Activated naive CD4-positive, alpha-beta T cell (primary cell): Measurements from ENCODE around the gene TMEM115.

Experiments used
- DNase-seq, 4 experiments: peaks; one replicate each; lab custom pipeline; 2025; lab: John Stamatoyannopoulos, UW

TMEM115 gene

DNA sequence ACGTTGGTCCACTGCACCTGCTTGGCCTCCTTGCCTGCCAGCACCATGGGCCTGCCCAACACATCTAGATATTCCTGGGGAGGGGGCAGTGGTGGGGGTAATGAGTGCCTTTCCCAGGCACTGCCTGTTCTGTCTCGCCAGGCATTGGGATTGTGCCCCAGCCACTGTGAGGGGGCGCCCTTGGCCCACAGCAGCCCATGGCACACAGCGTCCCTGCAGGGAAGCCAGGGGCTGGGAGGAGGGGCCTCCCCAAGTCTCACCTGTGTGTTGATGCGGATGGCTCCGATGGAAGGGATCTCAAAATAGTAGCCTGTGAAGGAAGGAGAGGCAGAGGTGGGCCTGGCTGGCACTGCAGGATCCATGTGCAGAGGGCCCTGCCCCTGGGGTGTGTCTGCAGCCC lies 18.7 kb upstream of the TMEM115 start:
- no peak for DNase-seq

DNA sequence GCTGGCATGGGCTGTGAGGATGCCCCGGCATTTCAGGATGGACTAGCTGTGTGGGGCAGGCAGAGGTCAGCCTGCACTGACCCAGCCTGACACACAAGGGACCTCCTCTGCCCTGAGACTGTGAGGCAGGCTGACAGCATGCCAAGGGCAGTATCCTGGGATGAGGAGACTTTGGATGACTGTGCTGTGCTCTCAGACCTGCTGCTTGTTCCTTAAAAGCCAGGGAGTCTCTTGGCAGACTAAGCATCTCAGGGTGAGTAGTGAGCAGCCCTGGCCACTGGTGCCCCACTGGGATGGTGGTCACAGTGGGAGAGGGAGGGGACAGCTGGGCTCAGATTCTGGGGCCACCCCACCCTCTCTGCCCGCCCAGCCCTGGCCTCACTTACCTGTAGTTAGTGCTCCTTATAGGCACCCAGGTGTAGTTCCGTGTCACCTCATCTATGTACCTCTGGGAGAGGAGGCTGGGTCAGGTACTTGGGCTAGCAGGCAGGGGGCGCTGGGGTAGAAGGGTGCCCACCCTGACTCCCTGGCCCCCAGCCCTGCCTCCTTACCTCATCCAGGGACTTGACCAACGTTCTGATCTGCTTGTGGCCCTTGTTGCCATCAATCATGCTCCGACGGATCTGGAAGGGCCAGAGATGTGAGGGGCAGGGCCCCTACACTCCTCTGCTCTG lies 16.1 kb upstream of the TMEM115 start:
- no peak for DNase-seq

DNA sequence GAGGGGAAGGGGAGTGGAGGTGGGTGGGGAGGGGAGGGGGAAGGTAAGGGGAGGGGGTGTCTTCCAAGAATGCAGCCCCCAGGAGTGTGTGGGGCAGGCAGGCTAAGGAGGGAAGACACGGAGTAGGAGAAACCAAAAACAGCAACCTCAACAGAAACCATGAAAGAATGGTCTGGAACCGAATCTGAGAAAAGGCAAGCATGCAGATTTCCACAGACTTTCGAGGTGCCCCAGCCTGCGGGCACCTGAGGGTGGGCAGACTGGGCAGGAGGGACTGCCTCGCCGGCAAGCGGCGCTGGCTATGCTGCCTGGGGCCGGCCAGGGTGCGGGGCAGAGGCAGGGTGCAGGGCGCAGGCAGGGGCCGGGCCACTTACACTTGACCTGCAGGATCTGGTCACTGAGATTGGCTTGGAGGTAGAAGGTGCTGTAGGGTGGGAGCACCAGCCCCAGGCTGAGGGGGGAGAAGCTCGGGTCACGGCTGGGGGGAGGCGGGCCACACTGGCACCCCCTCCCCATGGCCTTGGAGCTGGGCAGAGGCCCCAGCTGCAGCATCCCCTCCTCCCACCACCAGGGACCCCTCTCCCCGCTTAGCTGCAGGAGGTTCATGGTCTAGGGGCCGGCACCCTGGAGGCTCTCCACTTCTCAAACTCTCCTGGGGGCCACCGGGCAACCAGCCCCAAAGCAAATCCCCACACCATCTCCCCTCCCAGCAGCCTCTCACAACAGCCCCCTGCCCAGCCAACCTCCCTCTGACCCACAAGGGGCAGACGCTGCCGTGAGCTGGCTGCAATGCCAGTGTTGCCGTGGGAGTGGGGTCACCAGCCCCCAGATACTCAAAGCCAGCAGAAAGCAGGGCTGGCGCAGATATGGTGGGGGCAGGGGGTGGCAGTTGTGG lies 15.3 kb upstream of the TMEM115 start:
- DNase-seq, result no peak

DNA sequence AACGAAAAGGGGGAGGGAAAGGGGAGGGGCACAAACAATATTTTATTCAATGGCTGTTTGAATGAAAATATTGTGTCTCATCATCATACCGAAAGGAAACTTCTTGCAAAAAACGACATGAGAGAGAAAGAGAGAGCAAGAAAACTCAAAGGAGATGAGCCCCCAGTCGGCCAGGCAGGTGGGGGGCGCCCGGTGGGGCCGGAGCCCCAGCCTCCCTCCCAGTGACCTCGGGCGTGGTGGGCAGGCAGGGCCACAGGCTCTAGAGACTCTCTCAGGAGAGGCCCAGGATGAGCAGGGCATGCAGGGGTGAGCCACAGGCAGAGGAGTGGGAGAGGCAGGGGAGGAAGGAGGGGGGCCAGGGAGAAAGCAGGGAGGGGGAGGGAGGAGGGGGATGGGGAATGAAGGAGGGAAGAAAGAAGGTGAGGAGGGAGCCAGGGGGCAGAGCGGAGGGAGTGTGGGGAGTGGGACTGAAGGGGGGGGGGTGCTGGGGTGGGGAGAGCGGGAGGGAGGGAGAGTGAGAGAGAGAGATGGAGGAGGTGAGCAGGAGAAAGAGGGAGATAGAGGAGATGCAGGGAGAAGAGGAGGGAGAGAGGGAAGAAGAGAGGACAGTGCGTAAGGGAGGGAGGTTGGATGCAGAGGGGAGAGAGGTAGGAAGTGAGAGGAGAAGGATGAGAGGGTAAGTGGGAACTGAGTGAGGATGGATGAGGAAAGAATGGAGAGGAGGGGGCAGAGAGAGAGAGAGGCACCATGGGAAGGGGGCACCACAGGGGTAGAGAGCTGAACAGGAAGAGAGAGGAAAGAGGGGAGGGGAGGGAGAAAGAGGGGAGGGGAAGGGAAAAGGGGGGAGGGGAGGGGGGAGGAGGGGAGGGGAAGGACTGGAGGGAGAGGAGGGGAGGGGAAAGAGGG lies 14.1 kb upstream of the TMEM115 start:
- no peak for DNase-seq

DNA sequence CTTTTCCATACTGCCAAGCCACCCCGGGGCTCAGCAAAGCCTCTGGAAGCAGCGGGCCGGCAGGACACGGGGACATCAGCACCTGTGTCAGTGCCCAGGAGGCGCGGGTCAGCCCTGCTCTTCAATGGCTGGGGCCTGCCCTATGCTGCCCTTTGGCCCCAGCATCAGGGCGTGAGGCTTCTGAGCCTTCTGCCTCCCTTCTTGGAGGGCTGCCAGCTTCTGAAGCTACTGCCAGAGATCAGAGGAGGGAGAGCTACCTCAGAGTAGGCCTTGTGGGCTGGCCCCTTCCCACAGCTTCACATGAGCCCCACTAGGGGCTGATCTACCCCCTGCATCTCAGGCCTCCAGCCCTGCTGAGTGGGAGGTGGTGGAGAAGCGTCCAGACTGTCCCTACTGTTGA lies 13.0 kb upstream of the TMEM115 start:
- no peak for DNase-seq

DNA sequence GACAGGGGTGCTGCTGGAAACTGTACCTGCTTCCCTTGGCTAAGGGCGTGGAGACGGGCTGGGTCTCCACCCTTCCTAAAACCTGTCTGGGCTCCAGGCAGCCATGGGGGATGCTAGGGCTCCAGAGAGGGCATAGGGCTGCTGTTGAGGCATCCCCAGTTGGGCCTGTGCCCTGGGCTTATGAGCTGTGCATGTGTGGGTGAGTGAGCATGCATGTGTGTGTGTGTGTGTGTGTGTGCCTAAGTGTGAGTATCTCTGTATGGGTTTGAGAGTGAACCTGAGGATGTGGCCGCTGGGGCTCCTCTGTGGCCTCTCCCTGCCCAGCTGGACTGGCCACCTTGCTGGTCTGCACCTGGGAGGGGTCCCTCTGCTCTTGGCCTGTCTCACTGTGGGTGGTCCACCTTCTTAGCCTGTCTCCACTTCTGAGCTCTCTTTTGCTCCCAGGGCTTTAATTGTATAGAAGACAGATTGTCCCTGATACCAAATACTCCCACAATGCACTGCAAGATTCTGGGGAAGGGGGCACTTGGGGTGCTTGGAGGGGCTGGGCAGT lies 11.9 kb upstream of the TMEM115 start:
- no peak for DNase-seq

DNA sequence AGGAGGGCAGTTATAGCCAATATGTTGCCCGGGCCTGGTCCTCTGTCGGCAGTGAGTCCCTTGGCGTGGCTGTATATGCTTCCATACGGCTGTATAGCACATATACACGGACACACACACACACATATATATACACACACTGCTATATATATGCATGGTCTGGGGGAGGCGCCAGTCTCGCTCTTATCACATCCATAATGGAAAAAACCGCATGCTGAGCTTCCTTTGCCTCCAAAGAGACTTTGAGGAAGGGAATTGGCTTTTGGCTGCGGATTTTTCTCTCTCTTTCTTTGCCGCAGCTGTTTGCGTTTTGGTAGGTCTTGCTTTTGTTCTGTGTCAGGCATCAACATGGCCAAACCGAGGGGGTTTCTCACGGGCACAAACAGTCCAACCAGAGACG lies 11.3 kb upstream of the TMEM115 start:
- no peak for DNase-seq

DNA sequence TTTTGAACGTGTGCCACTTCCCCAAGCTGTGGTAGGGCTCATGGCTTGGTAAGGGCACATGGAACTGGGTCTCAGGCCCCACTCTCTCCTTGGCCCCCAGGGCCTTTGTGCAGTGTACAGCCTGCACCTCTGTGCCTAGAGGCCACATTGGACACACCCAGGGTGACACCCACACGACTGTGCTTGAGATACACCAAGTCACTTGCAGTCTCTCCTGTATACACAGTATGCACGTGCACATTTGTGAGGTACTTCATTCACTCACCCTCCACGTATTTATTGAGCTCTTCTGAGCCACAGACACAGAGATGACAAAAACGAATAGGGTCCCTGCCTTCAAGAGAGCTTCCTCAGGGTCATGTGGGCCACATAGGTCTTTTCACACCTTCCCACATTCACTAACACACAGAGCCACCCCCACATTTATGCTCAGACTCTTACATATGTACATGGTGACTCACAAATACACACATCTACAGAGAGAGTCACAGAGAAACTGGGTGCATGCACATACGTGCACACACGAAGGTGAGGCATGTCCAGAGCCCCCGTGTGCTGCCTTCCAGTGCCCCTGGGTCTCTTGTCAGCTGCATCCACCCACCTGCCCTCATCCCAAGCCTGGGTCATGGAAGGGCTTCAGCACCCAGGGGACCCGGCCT lies 9.8 kb upstream of the TMEM115 start:
- DNase-seq, result no peak

DNA sequence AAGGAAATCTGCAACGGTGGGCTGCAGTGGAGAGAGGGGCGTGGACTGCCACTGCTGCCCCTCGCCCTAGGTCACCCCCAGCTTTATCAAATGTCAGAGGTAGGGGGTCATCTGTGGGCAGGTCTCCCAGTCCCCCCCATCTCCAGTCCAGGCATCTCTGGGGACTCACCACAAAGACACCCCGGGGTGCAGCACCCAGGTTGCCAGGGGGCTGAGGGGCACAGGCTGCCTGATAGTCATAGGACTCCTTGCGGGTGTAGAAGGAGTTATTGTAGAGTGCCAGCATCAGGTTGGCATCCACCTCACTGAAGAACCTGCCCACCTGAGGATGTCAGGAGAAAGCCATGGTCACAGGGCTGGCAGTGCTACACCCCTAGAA lies 6.5 kb upstream of the TMEM115 start:
- DNase-seq, result no peak

DNA sequence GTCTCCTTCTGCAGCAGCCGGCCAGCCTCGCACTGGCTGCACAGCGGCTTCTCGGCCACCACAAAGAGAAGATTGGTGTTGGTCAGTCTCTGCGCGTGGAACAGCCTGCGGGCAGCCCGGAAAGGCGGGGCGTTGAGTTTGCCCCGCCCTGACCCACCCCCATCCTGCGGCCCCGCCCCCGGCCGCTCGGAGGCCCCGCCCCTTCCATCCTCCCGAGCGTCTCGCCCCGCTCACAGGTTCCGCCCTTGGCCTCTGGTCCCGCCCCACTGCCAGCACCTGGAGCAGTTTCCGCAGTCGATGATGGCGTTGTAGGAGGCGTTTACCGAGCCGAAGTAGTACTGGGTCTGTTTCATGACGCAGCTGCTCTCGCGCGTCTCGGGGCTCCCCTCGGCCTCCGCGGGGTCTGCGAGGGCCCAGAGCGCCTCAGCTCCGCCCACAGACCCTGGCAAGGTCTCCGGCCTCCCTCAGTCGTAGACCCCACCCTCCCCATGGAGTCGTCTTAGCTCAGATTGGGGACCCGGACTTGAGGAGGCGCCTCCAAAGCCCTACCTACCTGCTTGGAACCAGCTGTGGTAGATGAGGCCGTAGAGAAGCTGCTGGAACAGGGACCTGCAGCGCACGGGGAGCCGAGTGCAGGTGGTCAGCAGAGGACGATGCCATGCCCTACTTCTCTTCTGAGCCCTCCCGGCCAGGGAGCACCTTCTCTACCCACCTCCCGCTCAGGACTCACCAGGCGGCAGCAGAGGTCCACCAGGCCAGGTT lies 5.9 kb upstream of the TMEM115 start:
- peak; percentile 80 to 94 (median 86) for DNase-seq

DNA sequence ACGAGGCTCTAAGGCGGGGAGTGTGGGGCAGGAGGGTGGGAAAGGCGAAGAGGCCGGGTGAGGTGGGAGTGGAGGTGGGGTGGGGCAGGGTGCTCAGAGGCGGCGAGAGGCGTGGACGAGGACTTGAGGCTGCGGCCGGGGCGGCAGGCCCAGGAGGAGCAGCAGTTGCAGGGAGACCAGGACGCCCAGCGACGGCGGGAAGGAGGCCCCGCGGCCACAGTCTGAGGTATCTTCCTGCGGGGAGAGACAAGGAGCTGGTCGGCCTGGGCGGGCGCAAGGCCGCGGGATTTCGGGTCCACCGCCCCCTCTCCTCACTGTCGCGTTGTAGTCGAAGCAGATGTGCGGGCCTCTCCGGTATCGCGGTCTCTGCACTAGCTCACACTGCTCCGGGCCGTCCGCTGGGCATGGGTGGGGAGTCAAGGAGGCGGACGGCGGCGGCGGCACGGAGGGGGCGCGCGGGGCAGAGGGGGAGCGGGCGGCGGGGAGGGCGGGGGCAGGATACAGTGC lies 5.3 kb upstream of the TMEM115 start:
- DNase-seq, result no peak

DNA sequence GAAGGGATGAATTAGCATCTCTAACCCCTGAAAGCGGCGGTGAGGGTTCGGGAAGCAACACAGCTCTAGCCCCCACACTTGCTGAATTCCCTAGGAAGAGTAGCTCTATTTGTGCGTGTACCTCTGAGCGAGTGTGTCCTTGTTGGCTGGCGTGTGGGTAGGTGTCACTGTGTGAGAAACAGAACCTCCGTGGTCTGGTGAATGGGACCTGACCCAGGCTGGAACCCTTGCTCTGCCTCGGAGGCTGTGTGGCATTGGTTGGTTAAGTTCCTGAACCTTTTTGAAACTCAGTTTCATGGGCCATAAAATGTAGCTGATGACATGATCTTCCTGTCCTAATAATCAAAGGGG lies 414 bp upstream of the TMEM115 start:
- no peak for DNase-seq

DNA sequence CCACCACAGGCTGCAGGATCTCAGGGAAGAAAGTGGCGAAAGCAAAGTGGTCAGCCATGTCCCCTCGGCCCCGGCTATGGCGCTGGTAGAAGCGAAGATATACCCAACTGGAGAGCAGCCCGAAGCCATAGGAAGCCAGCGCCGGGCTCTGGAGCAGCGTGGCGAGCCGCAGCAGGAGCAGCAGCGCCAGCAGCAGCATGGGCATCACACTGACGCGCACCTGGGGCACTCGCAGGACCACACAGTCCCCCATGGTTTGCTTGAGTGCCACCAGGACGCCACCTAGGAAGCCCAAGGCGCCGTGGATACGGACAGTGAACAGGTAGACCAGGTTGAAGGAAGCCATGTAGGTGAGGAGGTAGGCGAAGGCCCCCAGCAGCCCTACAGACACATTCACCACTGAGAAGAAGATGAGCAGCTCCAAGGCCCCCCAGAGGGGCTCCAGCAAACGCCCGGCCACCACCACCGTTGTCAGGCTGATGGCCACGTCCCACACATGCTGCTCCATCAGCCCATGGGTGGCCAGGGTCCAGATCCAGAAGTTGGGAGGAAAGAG lies 888 bp downstream of the TMEM115 start:
- no peak for DNase-seq

DNA sequence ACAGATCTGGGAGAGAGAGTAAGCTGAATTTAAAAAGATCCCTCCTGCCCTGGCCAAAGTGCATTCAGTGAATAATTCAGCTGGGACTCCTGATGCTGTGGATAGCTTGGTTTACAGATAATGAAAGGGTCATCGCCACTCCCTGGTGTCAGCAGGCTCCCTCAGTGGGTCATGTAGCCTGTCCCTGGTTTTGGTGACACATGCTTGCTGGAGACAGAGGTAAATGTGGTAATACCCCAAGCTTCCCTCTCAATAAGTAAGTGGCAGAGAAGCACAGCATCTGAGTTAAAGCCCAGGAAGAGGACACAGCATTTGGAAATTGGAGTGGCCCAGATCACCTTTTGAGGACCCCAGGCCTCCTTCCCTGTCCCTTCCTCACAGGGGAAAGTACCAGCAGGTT lies 1.8 kb downstream of the TMEM115 start:
- no peak for DNase-seq

DNA sequence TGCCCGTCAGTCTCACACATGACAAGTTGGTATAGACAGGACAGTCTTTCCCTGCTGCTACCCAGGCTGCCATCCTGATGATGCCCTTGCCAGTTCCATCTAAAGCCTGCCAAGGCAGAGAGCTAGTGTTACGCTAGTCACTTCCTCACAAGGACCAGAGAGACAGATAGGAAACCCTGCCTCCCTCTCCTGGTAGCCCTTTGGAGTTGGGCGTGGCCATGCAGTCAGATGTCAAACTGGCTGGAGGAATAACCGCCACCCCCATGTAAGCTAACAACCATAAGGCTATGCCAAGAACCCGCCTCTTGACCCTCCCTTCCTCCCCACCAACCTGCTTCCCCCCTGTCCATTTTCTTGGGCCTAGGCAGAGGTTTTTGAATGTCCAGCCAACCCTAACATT lies 2.8 kb downstream of the TMEM115 start:
- DNase-seq, result no peak

DNA sequence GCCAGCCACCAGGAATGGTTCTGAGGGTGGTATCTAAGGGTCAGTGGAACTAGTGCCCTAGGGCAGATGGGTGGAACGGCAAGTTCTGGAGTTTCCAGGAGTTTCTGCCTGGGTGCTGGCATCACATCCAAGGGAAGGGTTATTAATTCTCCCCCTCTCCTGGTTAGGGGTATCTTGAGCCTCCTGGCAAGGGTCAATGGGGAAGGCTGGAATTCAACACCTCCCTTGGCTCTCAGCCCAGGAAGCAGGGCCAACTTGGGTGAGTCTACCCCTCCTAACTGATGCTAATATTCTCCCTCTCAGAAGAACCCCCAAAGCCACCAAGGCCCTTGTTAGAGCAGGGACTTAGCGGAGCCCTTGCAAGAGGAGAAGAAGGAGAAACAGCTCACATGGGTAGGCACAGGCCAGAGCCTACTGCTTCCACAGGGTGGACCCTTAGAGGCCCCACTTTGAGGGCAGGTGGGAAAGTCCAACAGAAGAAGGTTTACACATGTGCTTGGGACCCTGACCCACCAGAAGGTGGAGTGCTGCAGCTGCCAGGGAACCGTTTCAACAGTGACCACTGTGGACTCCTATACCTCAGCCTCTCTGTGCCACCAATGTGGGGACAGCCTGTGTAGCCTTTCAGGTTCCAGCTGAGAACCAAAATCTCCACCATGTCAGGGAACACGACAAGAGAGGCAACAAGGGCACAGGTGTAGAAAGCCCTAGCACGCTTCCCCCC lies 3.3 kb downstream of the TMEM115 start:
- no peak for DNase-seq

DNA sequence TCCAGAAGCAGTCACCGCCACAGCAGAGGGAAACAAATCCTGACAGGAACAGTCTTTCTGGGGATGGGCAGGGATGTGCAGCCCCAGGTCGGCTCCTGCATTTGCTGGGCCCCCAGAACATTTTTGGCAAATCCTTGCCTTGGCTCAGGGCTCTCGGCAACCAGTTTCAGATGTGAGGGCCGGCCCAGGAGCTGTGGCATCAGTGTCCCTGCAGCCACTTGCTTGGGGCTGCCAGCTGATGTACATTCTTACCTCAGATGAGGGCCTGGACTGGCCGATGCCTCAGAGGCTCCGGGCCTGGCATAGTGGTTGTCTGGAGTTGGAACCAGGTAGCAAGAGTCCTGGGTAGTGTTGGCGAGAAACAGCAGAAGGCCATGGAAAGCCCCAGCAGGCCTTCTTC lies 4.5 kb downstream of the TMEM115 start:
- no peak for DNase-seq

DNA sequence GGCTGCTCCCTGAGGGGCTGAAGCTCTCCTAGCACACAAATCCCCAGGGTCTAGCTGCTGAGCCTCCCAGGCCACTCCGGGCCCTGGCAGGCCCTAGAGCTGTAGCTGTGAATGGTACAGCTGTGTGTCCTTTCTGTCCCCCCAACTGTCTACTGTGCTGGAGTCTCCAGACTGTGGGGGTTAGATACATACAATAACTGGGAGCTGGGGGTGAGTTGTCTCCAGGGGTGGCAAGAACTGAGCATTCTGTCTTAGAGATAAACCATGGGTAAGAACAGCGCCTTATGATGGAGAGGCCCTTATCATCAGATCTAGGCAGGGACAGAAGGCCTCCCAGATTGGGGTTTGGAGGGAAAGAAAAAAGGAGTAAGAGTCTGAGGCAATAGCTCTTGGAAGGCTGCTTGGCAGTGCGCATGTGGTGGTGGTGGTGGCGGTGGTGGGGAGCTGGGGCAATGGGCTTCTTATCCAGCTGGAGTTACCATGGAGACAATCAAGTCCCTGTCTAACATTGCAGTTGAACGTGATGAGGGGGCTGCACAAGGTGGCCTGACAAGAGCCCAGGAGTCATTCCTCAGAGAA lies 5.0 kb downstream of the TMEM115 start:
- DNase-seq, result no peak

DNA sequence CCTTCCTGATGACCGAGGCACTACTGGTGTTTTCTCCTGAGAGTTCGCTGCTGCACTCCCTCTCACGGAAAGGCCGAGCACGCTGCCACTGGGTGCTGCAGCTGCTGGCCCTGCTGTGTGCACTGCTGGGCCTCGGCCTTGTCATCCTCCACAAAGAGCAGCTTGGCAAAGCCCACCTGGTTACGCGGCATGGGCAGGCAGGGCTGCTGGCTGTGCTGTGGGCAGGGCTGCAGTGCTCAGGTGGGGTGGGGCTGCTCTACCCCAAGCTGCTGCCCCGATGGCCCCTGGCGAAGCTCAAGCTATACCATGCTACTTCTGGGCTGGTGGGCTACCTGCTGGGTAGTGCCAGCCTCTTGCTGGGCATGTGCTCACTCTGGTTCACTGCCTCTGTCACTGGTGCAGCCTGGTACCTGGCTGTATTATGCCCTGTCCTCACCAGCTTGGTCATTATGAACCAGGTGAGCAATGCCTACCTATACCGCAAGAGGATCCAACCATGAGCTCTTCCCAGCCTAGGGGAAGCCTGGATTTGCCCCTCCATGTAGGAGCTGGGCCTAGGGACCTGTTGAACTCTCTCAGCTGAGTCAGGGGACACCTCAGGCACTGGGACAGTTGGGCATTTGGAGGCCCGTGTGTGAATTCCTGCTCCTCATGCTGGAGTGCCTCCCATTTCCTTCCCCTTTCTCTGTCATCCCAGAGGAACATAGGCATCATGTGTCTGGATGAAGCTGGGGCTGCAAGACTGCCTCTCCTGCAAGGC lies 5.9 kb downstream of the TMEM115 start:
- DNase-seq, result no peak
